ENCODE results near the gene RILPL1.
"Not testable (repeated sequence)": the region's sequence is repeated elsewhere in the genome, so short reads cannot be mapped to it uniquely, and the experiment has no call there.

RILPL1 gene

GRCh38 chr12:123497065-123497464 lies 36.5 kb downstream of the RILPL1 start:
- DNase-seq, result no peak

DNA sequence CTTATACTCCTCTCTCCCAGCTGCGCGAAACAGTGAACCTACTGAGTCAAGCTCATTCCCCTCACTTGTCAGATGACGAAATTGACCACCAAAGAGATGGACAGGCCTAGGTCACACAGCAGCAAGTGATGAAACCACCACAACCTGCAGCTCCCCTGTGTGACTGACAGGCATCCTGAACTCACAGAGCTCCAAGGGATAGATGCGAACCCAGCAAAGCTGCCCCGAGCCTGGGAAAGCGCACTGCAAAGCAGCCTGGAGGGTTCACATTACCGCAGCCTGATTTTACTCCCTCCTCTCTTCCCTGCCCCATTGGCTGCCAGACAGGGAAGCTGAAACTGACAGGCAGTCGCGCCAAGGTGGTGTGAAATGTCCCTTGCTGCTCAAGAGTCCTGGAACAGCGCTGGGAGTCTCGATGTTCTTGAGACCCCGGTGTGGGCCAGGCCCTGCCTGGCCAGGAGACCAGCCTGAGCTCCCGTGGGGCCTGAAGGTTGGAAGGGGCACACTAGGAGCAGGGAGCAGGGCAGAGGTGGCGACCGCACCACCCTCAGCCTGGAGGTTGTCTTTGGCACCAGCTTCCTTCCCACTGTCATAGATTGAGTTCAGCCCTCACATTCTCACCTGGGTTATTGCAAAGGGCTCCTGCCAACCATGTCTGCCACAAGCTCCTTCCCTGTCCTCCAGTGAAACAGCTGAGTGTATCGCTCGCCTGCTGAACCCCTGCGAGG lies 39.2 kb downstream of the RILPL1 start:
- DNase-seq, result no peak

GRCh38 chr12:123492339-123493039 lies 41.0 kb downstream of the RILPL1 start:
- peak in 1 of 51 donors; percentile 9 for DNase-seq

DNA sequence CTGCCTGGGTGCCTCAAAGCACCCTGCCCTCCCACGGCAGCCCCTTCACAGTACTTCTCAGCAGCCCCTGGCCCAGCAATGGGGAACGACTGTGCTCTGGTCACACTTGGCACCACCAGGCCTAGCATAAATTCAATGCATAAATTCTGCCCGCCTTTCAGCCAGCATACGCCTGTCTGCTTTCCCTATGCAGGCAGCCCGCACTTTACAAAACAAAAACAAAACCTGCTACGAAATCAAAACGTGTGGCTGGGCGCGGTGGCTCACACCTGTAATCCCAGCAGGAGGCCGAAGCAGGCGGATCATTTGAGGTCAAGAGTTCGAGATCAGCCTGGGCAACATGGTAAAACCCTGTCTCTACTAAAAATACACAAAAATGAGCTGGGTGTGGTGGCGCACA lies 42.0 kb downstream of the RILPL1 start:
- no peak for DNase-seq

- no peak for DNase-seq
These were observed 42.5 kb downstream of the RILPL1 start for GRCh38 chr12:123491056-123491455.

- no peak for DNase-seq
These were observed 43.4 kb downstream of the RILPL1 start for GRCh38 chr12:123490089-123490488.

DNA sequence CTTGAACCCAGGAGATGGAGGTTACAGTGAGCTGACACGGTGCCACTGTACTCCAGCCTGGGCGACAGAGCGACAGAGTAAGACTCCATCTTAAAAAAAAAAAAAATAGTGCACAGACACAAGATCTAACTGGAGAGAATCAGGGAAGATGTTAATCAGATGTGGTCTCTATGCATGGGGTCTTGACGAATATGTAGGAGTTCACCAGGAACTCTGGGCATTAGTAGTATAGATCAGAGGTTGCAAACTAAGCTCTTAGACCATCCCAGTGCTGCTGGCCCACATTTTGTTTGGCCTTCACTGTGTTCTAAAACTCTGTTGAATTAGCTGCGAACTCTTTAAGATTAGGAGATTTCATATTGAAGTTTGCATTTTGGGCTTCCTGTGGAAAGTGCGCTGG lies 43.9 kb downstream of the RILPL1 start:
- no peak for DNase-seq

DNA sequence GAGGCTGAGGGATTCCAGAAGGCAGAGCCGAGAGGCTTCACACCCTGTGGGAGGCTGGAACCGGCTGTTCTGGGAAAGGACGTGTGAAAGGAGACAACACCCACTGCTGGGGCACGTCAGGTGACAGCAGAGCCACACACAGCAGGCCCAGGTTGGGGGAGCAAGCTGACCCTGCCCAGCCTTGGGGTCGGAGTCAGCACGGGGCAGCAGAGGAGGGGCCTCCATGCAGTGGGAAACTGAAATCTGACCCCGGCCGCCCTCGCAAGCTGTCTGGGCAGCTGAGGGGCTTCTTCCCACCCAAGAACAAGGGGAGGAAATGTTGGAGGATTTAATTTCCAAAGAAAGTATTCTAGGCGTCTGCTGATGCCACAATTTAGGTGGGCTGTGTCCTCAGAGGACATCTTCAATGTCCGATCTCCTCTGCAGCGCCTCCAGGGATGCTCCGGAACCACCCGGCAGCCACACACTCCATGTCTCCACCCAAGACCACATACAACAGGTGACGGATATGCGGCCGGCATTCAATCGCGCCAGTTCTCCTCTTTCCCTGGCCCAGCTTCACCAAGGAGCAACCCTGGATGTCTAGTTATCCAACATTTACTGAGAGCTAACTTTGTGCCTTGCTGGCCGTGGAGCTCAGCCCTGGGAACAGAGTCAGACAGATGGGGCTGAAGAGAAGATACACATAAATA lies 44.8 kb downstream of the RILPL1 start:
- DNase-seq, result no peak

DNA sequence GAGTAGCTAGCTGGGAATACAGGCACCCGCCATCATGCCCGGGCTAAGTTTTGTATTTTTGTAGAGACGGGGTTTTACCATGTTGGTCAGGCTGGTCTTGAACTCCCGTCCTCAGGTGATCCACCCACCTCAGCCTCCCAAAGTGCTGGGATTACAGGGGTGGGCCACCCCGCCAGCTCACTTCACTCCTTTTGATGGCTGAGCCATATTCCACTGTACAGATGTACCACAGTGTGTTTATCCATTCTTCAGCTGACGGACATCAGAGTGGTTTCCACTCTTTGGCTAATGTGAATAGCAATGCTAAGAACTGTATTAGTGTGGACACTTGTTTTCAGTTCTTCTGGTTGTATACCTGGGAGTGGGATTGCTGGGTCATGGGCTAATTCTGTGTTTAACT lies 46.1 kb downstream of the RILPL1 start:
- DNase-seq, result no peak

GRCh38 chr12:123485756-123486155 lies 47.8 kb downstream of the RILPL1 start:
- DNase-seq, result peak in 5 of 51 donors; percentile 14 to 72 (median 49)

DNA sequence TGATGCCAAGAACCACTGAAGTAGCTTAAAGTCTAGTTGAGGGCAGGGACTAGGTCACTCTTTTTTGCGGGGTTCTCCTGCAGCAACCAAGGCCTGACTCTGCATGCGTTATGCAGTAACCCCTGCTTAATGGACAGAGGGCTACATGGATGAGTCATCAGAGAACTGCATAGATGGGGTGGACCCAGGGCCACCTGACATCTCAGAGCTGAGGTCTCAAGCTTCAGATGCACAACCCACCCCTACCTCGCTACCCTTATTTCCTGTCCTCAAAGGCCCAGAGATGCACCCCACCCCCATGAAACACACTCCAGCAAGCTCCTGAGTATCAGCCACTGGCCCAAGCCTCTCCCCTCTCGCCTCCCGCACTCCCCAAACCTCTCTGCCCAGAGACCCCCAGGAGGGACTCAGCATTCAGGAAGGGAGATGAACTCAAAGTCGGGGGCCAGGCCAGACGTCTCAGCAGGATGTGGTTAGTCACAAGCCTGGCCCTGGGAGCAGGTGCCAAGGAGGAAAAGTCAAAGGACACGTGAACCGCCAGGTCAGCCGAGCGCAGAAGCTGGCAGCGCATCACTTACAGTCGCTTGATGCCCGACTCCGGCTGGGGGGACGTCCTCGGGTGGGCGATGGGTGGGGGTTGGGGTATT lies 49.8 kb downstream of the RILPL1 start:
- DNase-seq, result no peak

- no peak for DNase-seq
These were observed 50.6 kb downstream of the RILPL1 start for GRCh38 chr12:123482876-123483275.

DNA sequence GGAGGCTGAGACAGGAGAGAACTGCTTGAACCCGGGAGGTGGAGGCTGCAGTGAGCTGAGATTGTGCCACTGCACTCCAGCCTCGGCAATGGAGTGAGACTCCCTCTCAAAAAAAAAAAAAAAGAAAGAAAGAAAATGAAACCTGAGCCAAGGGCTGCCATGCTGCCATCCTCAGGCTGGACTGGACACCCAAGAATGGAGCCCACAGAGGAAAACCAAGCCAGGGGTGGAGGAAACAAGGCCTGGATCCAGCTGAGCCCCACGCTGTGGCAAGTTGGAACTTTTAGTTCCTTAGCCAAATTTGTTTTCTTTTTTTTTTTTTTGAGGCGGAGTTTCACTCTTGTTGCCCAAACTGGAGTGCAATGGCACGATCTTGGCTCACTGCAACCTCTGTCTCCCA lies 52.3 kb downstream of the RILPL1 start:
- DNase-seq, result not testable (repeated sequence)

DNA sequence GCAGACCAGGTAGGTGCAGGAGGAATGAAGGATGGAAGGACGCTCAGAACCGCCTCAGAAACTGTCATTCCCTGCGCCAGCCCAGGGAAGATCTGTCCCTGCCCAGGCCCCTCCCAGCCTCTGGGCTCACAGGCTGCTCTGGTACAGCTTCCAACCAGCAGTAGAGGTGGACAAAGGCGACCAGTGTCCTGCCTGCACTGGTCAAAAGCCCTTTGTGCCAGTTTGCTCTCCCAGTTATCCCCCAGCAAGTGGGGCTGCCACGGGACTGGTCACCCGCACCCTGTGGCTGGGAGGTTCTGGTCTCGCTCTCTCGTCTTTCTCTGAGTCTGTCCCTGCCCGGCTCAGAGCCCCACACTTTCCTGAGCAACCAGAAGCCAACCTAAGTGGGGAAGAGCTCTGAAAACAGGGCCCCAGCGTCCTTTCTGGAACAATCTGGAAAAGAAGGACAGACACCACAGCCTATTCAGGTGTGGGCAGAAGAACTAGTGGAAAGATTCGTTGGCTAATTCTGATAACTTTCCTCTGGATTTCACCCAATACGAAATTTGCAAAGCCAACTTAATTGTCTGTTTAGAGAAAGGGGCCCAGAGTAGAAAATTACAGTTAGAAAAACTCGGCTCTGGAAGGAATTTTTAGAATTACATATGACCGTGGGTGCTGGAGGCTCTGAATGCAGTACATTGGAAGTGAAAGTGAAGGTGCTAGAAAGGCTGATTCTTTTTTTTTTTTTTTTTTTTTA lies 53.9 kb downstream of the RILPL1 start:
- DNase-seq, result peak; percentile 20 to 97 (median 86)

DNA sequence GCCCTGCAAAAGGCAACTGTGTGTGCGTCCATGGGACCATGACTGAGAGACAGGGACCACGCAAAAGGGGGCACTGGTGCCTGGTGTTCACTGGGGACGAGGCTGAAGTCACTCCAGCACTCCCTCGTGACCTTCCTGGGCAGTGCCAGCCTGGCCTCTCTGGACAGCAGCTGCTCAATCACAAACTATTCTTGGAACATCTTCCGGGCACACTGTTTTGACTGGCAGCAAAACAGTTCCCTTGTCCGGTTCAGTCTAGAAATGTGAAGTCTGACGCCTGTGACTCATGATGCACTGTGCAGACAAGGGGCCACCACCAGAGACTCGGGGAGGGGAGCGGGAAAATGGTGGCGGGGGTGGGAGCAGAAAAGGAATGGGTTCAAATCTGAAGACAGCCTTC lies 54.8 kb downstream of the RILPL1 start:
- peak in 50 of 51 donors; percentile 13 to 88 (median 70) for DNase-seq

DNA sequence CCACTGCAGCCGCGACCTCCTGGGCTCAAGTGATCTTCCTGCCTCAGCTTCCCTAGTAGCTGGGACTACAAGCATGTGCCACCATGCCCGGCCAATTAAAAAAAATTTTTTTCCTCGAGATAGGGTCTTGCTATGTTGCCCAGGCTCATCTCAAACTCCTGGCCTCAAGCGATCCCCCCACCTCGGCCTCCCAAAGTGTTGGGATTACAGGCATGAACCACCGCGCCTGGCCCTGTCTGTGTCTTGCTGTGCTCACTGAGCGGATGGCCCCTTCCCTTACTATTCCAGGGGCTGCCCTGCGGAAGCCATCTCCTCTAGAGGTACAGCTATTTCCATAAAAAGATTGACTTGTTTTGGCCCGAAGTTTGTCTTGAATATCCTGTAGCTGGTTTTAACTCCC lies 55.5 kb downstream of the RILPL1 start:
- DNase-seq, result no peak

GRCh38 chr12:123475246-123475703 lies 58.2 kb downstream of the RILPL1 start:
- no peak for DNase-seq

DNA sequence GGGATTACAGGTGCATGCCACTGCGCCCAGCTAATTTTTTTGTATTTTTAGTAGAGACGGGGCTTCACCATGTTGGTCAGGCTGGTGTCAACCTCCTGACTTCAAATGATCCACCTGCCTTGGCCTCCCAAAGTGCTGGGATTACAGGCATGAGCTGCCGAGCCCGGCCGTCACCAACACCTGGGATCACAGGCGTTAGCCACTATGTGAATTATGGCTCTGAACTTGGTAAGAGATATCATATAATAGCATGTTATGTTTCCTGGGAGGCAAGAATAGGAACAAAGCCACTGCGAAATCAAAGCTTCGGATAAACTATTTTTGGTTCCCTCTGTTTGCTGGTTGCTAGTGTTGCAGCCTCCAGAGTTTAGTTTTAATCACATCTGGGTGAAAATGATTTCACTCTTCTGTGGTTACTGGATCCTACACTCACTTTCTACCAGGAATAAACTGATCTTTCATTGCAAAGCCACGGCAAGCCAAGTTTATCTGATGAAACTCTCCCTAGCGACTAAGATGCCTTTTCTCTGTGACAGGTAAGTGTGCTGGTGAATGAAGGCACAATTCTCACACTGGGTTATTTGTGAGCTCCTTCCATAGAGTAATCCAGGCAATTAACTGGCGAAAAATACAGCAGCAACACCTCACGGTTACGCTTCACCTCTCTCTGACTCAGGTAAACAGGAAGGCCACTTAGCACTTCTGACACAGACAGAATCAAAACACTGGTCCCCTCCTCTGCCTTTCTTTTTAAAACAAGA lies 58.9 kb downstream of the RILPL1 start:
- DNase-seq, result peak in 1 of 51 donors; percentile 22

- no peak for DNase-seq
These were observed 61.1 kb downstream of the RILPL1 start for GRCh38 chr12:123472438-123472849.

- peak in 1 of 51 donors; percentile 44 for DNase-seq
These were observed 62.0 kb downstream of the RILPL1 start for GRCh38 chr12:123471374-123472068.
